HEK293T (cell line): ENCODE measurements around the gene YIF1A.

Experiments
- CTCF ChIA-PET: fragments of 350-600 bp; formaldehyde crosslinking; extraction: SDS; loops from one replicate; lab custom pipeline; 2021; ENCODE audit warnings: antibody characterized with exemption, inconsistent platforms; lab: Yijun Ruan, JAX
- POLR2A ChIA-PET: fragments of 350-600 bp; formaldehyde crosslinking; extraction: SDS; loops from one replicate; lab custom pipeline; 2020; ENCODE audit warnings: antibody characterized with exemption, inconsistent platforms; lab: Yijun Ruan, JAX
- DNase-seq: peaks from one replicate; pipeline ENCODE4 v3.0.0; 2012; ENCODE audit warnings: mixed read lengths; ENCODE audit errors: extremely low spot score
- ARNT ChIP-seq: fragments of 450-650 bp; IDR thresholded peaks from 2 replicates; pipeline ENCODE4 v1.6.1; 2017; ENCODE audit warnings: mild to moderate bottlenecking
- BHLHE40 ChIP-seq: fragments of 450-650 bp; IDR thresholded peaks from 2 replicates; pipeline ENCODE4 v1.6.1; 2016; ENCODE audit warnings: mild to moderate bottlenecking, moderate library complexity, borderline replicate concordance
- CTBP1 ChIP-seq: fragments of 450-650 bp; IDR thresholded peaks from 2 replicates; pipeline ENCODE4 v1.6.1; 2016; ENCODE audit warnings: borderline replicate concordance
- ELF4 ChIP-seq: fragments of 450-650 bp; IDR thresholded peaks from 2 replicates; pipeline ENCODE4 v1.6.1; 2017; ENCODE audit warnings: antibody characterized with exemption
- FOXA1 ChIP-seq: fragments of 450-650 bp; IDR thresholded peaks from 2 replicates; pipeline ENCODE4 v1.6.1; 2016; ENCODE audit warnings: mild to moderate bottlenecking
- FOXK2 ChIP-seq: fragments of 450-650 bp; IDR thresholded peaks from 2 replicates; pipeline ENCODE4 v1.6.1; 2016; ENCODE audit warnings: mild to moderate bottlenecking
- FOXM1 ChIP-seq: fragments of 450-650 bp; IDR thresholded peaks from 2 replicates; pipeline ENCODE4 v1.6.1; 2017; ENCODE audit warnings: mild to moderate bottlenecking, borderline replicate concordance
- HDGF ChIP-seq: fragments of 450-650 bp; IDR thresholded peaks from 2 replicates; pipeline ENCODE4 v1.6.1; 2017; ENCODE audit warnings: antibody characterized with exemption, borderline replicate concordance
- L3MBTL2 ChIP-seq: fragments of 450-650 bp; conservative IDR thresholded peaks from 2 replicates; pipeline ENCODE4 v1.6.1; 2016; ENCODE audit warnings: mild to moderate bottlenecking
- LEF1 ChIP-seq: fragments of 450-650 bp; IDR thresholded peaks from 2 replicates; pipeline ENCODE4 v1.6.1; 2017; ENCODE audit warnings: mild to moderate bottlenecking, borderline replicate concordance
- NFRKB ChIP-seq: fragments of 450-650 bp; IDR thresholded peaks from 2 replicates; pipeline ENCODE4 v1.6.1; 2016; ENCODE audit warnings: mild to moderate bottlenecking, moderate library complexity
- SP1 ChIP-seq: fragments of 450-650 bp; IDR thresholded peaks from 2 replicates; pipeline ENCODE4 v1.6.1; 2017
- SUZ12 ChIP-seq: fragments of 450-650 bp; IDR thresholded peaks from 2 replicates; pipeline ENCODE4 v1.6.1; 2016; ENCODE audit warnings: mild to moderate bottlenecking
- TARDBP ChIP-seq: fragments of 450-650 bp; IDR thresholded peaks from 2 replicates; pipeline ENCODE4 v1.6.1; 2016
- ZNF384 ChIP-seq: fragments of 450-650 bp; IDR thresholded peaks from 2 replicates; pipeline ENCODE4 v1.6.1; 2016
- TF ChIP-seq, protein P1 (sequence below): fragments of 450-650 bp; IDR thresholded peaks from 2 replicates; pipeline ENCODE4 v1.6.1; 2016

The YIF1A gene

DNA sequence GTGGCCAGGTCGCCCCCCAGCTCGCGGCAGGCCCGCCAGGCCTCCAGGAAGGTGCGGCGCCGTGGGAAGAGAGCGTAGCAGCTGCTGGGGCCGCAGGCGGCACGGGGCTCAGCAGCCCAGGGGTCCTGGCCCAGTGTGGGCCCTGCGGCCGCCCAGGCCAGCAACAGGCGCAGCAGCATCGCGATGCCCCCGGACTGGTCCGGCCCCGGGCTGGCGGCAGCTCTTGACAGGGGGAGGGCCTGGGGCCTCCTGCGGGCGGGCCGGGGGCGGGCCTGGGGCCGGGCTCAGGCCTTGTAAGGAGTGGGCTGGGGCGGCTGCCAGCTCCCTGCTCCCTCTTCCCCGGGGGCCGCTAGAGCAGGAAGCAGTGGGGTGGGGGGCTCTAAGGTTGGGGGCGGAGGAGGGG lies 27.9 kb upstream of the YIF1A start, which contains the start of gene CD248:
Gene CD248, minus strand, starts transcription at position 196 of the 403 bp plus-strand sequence. Its CDS starts 17 bp downstream, at position 179.
- DNase-seq: no peak
- POLR2A ChIA-PET: no interaction called here
- CTCF ChIA-PET: no interaction called here
- TF ChIP-seq SP1: no peak
- no peak for TF ChIP-seq FOXK2
- no peak for TF ChIP-seq ARNT
- no peak for TF ChIP-seq TARDBP
- TF ChIP-seq FOXA1: no peak
- no peak for TF ChIP-seq FOXM1
- TF ChIP-seq ZNF384: no peak
- TF ChIP-seq ELF4: no peak
- no peak for TF ChIP-seq CTBP1
- no peak for TF ChIP-seq HDGF
- no peak for TF ChIP-seq L3MBTL2

DNA sequence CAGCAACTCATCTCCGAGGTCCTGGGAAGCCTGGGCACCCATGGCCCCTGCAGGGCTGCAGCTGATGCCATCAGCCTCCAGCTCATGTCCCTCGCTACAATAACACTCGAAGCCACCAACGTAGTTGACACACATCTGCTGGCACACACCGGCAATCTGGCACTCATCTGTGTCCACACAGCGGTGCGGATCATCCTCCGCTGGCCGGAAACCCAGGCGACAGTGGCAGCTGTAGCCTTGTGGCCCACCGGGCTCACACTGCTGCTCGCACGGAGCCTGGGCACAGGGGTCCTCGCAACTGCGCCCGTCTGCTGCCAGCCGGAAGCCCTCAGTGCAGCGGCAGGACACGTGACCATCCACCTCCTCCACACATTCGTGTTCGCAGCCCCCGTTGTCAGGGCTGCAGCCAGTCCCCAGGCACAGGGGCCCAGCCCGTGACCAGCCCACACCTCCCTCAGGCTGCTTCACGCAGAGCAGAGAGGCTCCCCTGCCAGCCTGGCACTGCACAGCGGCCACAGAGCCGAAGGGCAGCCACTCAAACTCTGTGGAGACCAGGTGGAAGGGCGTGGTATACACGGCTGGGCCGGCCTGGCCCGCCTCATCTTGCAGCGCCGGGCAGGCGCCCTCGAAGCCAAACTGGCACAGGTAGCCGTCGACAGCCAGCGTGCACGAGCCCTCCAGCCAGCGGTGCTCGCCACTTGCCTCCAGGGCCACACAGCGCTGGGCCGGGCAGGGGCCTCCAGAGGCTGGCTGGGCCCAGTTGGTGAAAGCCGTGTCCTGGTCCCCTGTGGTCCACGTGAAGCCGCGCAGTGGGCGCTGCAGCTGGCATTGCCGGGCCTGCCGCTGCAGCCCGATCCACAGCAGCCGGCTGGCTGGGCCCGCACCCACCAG lies 27.2 kb upstream of the YIF1A start:
- CTCF ChIA-PET: no interaction called here
- TF ChIP-seq, protein P1, sequence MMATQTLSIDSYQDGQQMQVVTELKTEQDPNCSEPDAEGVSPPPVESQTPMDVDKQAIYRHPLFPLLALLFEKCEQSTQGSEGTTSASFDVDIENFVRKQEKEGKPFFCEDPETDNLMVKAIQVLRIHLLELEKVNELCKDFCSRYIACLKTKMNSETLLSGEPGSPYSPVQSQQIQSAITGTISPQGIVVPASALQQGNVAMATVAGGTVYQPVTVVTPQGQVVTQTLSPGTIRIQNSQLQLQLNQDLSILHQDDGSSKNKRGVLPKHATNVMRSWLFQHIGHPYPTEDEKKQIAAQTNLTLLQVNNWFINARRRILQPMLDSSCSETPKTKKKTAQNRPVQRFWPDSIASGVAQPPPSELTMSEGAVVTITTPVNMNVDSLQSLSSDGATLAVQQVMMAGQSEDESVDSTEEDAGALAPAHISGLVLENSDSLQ: no peak
- TF ChIP-seq LEF1: no peak
- TF ChIP-seq FOXK2: no peak
- no peak for TF ChIP-seq ELF4
- no peak for TF ChIP-seq CTBP1
- TF ChIP-seq BHLHE40: no peak
- no peak for TF ChIP-seq FOXM1
- no peak for TF ChIP-seq L3MBTL2
- POLR2A ChIA-PET: interaction anchor here (0.7 to 1.5 kb wide), 2 partner anchors 17 to 27 kb away, joined by 3 to 6 read pairs; partner anchors contain the start of gene YIF1A
- no peak for DNase-seq

DNA sequence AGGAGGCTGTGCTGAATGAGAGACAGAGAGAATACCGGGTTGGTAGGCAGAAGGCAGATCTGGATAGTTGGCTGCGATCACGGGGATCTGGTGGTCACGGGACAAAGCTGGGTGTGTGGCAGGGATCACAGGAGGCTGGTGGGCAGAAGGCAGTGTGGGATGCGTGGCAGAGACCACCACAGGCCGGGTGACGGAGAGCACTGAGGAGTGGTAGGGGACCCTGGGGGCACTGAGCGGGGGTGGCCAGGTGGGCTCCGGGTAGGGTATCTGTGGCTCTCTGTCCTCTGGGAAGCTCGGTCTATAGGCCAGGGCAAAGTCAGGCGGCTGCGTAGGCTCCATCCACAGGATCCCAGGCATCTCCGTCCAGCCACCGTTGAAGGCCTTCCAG lies 26.5 kb upstream of the YIF1A start:
- POLR2A ChIA-PET: interaction anchor here (0.7 to 1.5 kb wide), 2 partner anchors 18 to 26 kb away, joined by 3 to 6 read pairs; partner anchors contain the start of gene YIF1A
- DNase-seq: no peak
- TF ChIP-seq TARDBP: no peak
- CTCF ChIA-PET: no interaction called here

DNA sequence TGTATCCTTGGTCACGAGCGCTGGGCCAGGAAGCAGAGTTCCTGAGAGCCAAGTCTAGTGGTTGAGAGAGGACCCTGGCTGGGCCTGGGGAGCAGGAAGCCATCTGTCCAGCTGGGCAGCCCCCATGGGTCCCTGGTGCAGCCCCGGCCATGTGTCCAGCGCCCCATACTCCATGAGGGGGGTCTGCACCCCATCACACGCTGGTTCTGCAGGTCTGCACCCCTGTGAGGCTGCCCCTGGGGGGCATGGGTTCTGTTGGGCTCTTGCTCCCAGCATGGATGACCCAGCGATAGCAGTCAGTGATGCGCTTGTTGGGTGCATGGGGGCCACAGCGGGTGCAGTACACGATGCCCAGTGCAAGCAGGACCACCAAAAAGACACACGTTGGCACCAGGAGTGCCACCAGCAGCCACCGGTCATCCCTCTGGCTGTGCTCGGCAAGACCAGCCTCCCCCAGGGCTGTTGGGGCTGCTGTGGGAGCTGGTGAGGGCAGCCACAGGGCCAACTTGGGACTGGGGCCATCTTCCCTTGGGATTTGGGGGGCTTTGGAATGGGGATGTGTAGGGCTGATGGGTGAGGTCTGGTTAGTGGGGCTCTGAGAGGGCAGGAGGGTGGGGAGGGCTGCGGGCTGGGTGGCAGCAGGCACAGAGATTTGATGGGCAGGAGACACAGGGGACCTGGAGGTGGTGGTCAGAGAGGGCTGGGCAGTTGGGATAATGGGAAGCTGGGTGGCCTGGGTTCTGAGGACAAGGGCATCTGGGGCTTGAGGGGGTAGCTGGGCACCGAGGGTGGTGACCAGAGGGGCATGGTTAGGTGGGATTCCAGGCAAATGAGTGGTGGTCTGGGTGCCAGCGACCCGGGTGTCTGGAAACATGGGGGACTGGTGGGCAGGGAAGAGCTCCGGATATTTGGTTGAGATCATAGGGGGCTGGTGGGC lies 25.9 kb upstream of the YIF1A start:
- no peak for DNase-seq
- CTCF ChIA-PET: interaction anchor here (3.9 kb wide), 1 partner anchor 21 kb away, joined by 21 read pairs; the partner anchor contains the start of gene RIN1
- POLR2A ChIA-PET: interaction anchor here (0.7 to 1.5 kb wide), 3 partner anchors 19 to 29 kb away, joined by 3 to 6 read pairs (median 4); partner anchors contain the start of gene YIF1A
- no peak for TF ChIP-seq ELF4
- TF ChIP-seq FOXA1: no peak
- no peak for TF ChIP-seq LEF1
- no peak for TF ChIP-seq SUZ12
- TF ChIP-seq, protein P1: no peak
- TF ChIP-seq ARNT: no peak
- TF ChIP-seq BHLHE40: no peak
- no peak for TF ChIP-seq ZNF384
- TF ChIP-seq CTBP1: no peak
- no peak for TF ChIP-seq FOXK2
- TF ChIP-seq HDGF: no peak

DNA sequence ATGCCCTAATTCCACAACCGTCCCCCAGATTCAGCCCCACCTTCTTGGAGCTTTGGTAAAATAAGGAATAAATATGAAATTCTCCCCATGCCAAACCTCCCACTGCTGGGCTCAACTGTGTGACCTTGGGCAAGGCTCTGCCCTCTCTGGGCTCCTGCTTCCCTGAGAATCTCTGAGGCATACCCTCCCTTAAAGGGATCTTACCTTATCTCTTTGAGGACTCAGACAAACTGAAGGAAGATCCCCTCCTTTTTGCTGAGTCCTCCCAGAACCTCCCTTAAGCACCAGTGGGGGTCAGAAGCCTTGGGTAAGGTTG lies 25.2 kb upstream of the YIF1A start:
- ChIA-PET POLR2A (interaction anchor here (1.4 kb wide), 1 partner anchor 28 kb away, joined by 4 read pairs; no protein-coding TSS in a partner anchor), CTCF (interaction anchor here (3.5 to 3.9 kb wide), 2 partner anchors 21 to 71 kb away, joined by 21 to 31 read pairs; partner anchors contain the start of gene RIN1)
- no peak for DNase-seq
- TF ChIP-seq ARNT (no peak), LEF1 (no peak), BHLHE40 (no peak), FOXM1 (no peak), TARDBP (no peak), SUZ12 (no peak), CTBP1 (no peak), NFRKB (no peak), HDGF (no peak), FOXK2 (no peak), ELF4 (no peak)

DNA sequence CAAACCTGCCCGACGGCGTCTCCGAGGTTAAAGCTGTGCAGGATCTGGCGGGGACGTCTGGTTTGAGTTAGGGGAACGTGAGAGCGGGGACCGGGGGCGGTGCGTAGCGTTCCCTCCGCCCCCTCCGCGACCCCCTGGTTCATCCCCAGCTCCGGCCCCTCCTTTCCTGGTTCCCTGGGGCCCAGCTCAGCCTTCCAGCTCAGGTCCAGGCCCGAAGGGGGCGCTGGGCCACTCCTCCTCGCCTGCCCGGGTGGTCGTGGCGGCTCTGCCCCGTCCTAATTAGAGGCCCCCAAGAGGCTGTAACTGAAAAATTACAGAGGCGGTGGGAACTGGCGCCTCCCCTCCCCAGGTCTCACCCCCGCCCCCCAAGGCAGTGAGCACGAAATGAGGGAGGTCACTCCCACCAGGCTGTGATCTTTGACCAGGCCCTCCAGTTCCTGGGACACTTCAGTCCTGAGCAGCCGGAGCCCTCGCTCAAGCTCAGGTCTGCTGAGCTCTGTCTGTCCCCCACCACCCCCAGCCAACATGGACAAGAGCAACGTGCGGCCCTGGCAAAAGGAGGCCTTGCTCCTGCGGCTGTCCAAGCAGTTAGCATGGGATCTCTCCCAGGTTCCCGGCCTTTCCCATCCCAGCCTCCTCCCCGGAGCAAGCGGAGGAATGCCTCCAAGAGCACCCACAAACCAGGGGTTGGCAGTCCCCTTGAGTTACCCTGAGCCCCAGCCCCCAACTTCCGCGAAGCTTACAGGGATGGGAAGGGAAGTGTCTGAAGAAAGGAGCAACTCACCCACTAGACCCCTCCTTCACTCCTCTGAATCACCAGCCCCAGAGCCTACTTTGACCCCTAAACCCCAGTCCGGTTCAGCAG lies 24.6 kb upstream of the YIF1A start:
- ChIA-PET CTCF (interaction anchor here (0.6 to 3.9 kb wide), 8 partner anchors 8 to 72 kb away, joined by 3 to 31 read pairs (median 14); partner anchors contain the start of gene RIN1), POLR2A (interaction anchor here (1.1 to 3.2 kb wide), 5 partner anchors 9 to 32 kb away, joined by 4 to 36 read pairs (median 5); partner anchors contain the start of genes B4GAT1, BRMS1, TMEM151A and YIF1A)
- DNase-seq: no peak
- TF ChIP-seq FOXM1: no peak
- TF ChIP-seq ARNT: no peak
- TF ChIP-seq ELF4: no peak
- no peak for TF ChIP-seq L3MBTL2
- no peak for TF ChIP-seq ZNF384
- no peak for TF ChIP-seq HDGF
- TF ChIP-seq FOXA1: no peak
- TF ChIP-seq LEF1: no peak
- no peak for TF ChIP-seq SUZ12
- TF ChIP-seq CTBP1: no peak
- no peak for TF ChIP-seq TARDBP
- no peak for TF ChIP-seq FOXK2
- TF ChIP-seq, protein P1: no peak
- no peak for TF ChIP-seq BHLHE40
- TF ChIP-seq SP1: no peak
- no peak for TF ChIP-seq NFRKB
